Adrenal gland (tissue), 12 donors: ENCODE results near the gene PTPA. TPM values are rescaled to one million over a fixed set of nuclear protein-coding genes. Genes with fewer than 3 reads are reported as not detected.

Experiments used
- DNase-seq, 7 donors: peaks; one replicate each; pipeline ENCODE4 v3.0.0-alpha.2; 2019 to 2020
- H3K27ac ChIP-seq, 5 donors: fragments of 200-600 bp; sonication (generic) in 4 of 5; 1 replicate in 3 of 5; 2 replicates in 2 of 5; pipeline versions ENCODE4 v1.5.1 to v1.8.0; 2016 to 2020; ENCODE audit warnings: mild to moderate bottlenecking in 1 of 5
- H3K27me3 ChIP-seq: fragments of 200-600 bp; 2 replicates; pipeline ENCODE4 v1.8.0; 2021
- H3K36me3 ChIP-seq, 2 donors: fragments of 200-600 bp; replicated peaks in 1 of 2; 1 replicate in 1 of 2; 2 replicates in 1 of 2; pipeline versions ENCODE4 v1.5.1 to v1.8.0; 2018 to 2022
- H3K4me1 ChIP-seq, 2 donors: fragments of 200-600 bp; replicated peaks in 1 of 2; 1 replicate in 1 of 2; 2 replicates in 1 of 2; pipeline versions ENCODE4 v1.5.1 to v1.8.0; 2018 to 2021
- H3K4me3 ChIP-seq, 4 donors: fragments of 200-600 bp; sonication (generic) in 3 of 4; one replicate each; pipeline ENCODE4 v1.5.1; 2016 to 2018
- H3K9me3 ChIP-seq, 3 donors: fragments of 200-600 bp; sonication (generic) in 1 of 3; replicated peaks in 1 of 3; 1 replicate in 2 of 3; 2 replicates in 1 of 3; pipeline versions ENCODE4 v1.5.1 to v1.8.0; 2016 to 2021
- POLR2A ChIP-seq, 2 donors: fragments of 450-650 bp; IDR thresholded peaks; one replicate each; pipeline ENCODE4 v1.6.1; 2017; ENCODE audit warnings: antibody characterized with exemption in 2 of 2, mild to moderate bottlenecking in 2 of 2, moderate library complexity in 1 of 2
- WGBS, 4 donors: extraction: QIAGEN DNeasy Blood & Tissue Kit in 2 of 4; methylation state at CpG; one replicate each; pipeline versions ENCODE4 v1.1.5 to v1.1.7; 2013 to 2017; 5-methylcytosine and 5-hydroxymethylcytosine counted together
- intact Hi-C, 2 donors: fragments of 100-400 bp; cut with DNase I; formaldehyde crosslinking; loops; one replicate each; pipeline versions ENCODE4 v1.14.1 to v1.15.0; 2022 to 2023
- polyA plus RNA-seq, 3 donors: library from polyadenylated mRNA; stranded (reverse); fragments of 200-250 nt in 2 of 3; fragments of 350-450 nt in 1 of 3; fragmentation: Illumina TruSeq in 1 of 3; extraction: RNeasy Lipid Tissue Mini Kit (QIAGEN cat#74804) in 1 of 3; gene quantifications; one replicate each; pipeline ENCODE4 v1.2.3, GENCODE V29; 2013 to 2014
- total RNA-seq, 9 donors: library from RNA; depleted of rRNA in 4 of 9; stranded (reverse); fragments of >200 nt in 4 of 9; fragments of 120-200 nt in 1 of 9; fragmentation: NEBNext Ultra II Directional in 1 of 9; extraction: Animal tissue kit (Norgen Biotek cat#: 25700) in 1 of 9; gene quantifications; one replicate each; pipeline versions ENCODE4 v1.1.0 to v1.2.4, GENCODE V29; 2013 to 2023
- TF ChIP-seq, protein P1 (sequence below), 6 experiments: fragments of 450-650 bp in 4 of 6; fragments of 200-600 bp in 2 of 6; sonication (generic) in 1 of 6; IDR thresholded peaks; 1 replicate in 5 of 6; 2 replicates in 1 of 6; pipeline versions ENCODE4 v1.5.1 to v1.8.0; 2016 to 2021; ENCODE audit warnings: antibody characterized with exemption in 6 of 6, mild to moderate bottlenecking in 2 of 6, moderate library complexity in 1 of 6
- donor health status: healthy with polysubstance abuse.
- donor health status: Bipolar disorder and iron deficiency.
- donor health status: DM: yes; HTN: yes; CAD: no.
- donor health status: DM: no; HTN: no; CAD: no.
- donor health status: DM: no; HTN: no; CAD: no.
- donor health status: DM: yes; HTN: yes; CAD: no.

Gene PTPA
- total and polyA plus RNA-seq, 12 donors = 71.3 to 248 (median 130) TPM

DNA sequence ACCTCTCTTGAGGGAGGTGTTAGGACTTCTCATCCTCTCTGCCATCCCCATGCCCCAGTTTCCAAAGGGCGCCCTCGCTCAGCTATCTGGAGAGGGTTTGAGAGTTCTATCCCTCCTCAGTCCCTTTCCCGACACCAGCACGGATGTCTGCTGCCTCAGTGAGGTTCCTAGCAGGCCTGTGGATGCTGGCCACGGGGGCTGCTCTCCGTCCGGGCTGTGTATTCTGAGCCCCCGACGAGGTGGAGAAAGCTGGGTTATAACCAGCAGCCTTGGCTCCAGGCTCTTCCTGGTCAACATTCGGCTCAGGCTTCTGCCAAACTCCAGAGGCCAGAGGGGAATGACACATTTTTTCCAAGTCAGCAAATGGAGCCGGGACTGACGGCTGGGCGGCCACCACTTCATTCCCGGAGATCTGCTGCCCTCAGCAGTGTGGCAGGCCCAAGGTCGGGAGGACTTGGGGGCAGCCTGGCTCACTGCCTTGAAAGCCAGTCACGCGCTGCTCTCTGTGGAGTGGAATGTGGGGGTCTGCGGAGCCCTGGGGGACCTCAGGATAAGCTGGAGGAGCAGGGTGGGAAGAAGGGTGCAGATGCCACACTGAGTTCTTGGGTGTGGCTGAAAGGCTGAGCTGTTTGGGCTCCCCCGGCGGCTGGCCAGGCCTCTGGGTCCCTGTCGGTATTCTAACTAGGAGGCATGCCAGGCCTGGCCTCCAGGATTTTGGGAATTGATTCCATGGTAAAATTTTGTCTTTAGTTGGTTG is 27.4 kb downstream of the PTPA start:
- Histone ChIP-seq H3K27me3 (no peaks in the 10 kb centered on the region), H3K36me3 (peaks cover 0 to 41% of the 10 kb centered on the region in 2 donors), H3K4me3 (no peak overlapping the region), H3K9me3 (no peaks in the 10 kb centered on the region), H3K27ac (peak overlapping the region; percentile 98 to 100 (median 100)), H3K4me1 (peaks cover 54 to 66% of the 10 kb centered on the region in 2 donors)
- intact Hi-C loops = loop anchor here (5.0 to 10.0 kb wide), 3 partner anchors 34 to 596 kb away; no protein-coding TSS in a partner anchor
- TF ChIP-seq POLR2A (IDR thresholded peaks at IDR 0.05) = peak in 1 of 2 donors; percentile 84
- TF ChIP-seq, protein P1, sequence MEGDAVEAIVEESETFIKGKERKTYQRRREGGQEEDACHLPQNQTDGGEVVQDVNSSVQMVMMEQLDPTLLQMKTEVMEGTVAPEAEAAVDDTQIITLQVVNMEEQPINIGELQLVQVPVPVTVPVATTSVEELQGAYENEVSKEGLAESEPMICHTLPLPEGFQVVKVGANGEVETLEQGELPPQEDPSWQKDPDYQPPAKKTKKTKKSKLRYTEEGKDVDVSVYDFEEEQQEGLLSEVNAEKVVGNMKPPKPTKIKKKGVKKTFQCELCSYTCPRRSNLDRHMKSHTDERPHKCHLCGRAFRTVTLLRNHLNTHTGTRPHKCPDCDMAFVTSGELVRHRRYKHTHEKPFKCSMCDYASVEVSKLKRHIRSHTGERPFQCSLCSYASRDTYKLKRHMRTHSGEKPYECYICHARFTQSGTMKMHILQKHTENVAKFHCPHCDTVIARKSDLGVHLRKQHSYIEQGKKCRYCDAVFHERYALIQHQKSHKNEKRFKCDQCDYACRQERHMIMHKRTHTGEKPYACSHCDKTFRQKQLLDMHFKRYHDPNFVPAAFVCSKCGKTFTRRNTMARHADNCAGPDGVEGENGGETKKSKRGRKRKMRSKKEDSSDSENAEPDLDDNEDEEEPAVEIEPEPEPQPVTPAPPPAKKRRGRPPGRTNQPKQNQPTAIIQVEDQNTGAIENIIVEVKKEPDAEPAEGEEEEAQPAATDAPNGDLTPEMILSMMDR (IDR thresholded peaks at IDR 0.05) = no peak
- peak; percentile 72 to 89 (median 88) for DNase-seq
- 19 to 27% (median 21%) methylated on average over 10 to 21 of the region's 21 CpGs for WGBS, 4 donors

DNA sequence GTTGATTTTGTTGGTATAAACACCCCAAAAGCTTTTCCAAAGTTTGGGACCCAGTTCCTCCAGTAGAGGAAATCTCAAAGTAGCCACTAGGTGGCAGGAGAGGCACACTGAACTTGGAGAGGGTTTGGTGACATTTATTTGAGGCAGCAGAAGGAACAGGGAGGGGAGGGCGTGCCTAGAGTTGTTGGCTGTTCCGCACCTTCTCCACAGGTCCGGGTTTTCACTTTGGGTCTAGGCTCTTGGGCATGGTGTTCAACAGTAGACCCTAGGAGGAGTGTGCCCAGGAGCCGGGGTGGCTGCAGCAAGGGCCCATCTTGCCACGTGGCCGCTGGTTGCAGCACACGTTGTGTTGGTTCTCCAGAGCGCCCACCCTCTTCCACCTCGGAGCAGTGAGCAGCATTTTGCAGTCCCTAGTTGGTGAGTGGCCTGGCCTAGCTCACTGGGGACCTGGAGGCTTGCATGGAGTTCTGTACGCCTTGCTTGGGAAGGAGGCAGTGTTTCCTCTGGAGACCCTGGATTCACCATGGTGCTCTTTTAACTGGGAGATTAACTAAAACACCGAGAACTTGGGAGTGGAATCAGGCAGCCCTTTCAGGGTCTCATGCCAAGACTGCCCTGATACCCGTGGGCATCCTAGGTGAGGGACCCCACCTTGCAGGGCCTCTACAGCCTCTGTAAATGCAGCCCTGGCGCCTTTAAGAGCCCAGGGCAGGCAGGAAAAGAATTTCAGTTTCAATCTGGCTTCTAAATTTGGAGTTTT is 28.2 kb downstream of the PTPA start:
- TF ChIP-seq, protein P1 (IDR thresholded peaks at IDR 0.05) = peak; percentile 94 to 99 (median 96)
- TF ChIP-seq POLR2A (IDR thresholded peaks at IDR 0.05) = no peak
- H3K27me3 ChIP-seq = no peaks in the 10 kb centered on the region
- peaks cover 0 to 47% of the 10 kb centered on the region in 2 donors for H3K36me3 ChIP-seq
- peak overlapping the region; percentile 98 to 100 (median 100) for H3K27ac ChIP-seq
- H3K4me1 ChIP-seq = peaks cover 54 to 72% of the 10 kb centered on the region in 2 donors
- H3K9me3 ChIP-seq = no peaks in the 10 kb centered on the region
- DNase-seq = peak; percentile 84 to 94 (median 89)
- H3K4me3 ChIP-seq = peak overlapping the region in 3 of 4 donors; percentile 12 to 50 (median 30)
- WGBS, 4 donors = 4 to 7% (median 5%) methylated on average over 10 to 13 of the region's 13 CpGs
- intact Hi-C loops = loop anchor here (5.0 to 10.0 kb wide), 3 partner anchors 33 to 595 kb away; no protein-coding TSS in a partner anchor

DNA sequence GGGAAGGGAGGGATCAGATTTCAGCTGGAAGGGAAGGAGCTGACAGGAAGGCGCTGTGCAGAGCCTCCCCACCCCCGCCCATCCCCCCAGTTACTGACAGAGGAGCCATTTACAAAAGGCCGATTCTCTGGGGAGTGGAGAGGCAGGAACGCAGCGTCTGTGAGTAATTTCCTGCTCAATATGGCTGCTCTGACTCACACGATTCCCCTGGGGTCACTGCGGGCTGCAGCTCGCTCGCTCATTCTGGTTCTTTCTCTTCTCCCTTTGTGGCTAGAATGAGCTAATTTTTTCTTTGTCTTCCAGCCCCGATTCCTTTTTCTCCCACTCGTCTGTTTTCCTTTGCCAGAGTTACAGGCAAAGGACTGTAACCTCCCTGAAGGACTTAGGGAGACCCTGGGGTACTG is 28.8 kb downstream of the PTPA start:
- DNase-seq = peak; percentile 90 to 98 (median 97)
- Histone ChIP-seq H3K36me3 (peaks cover 0 to 46% of the 10 kb centered on the region in 2 donors), H3K27me3 (no peaks in the 10 kb centered on the region), H3K4me1 (peaks cover 57 to 78% of the 10 kb centered on the region in 2 donors), H3K9me3 (no peaks in the 10 kb centered on the region), H3K27ac (peak overlapping the region; percentile 98 to 100 (median 100)), H3K4me3 (peak overlapping the region in 3 of 4 donors; percentile 26 to 50 (median 45))
- TF ChIP-seq, protein P1 (IDR thresholded peaks at IDR 0.05) = no peak
- TF ChIP-seq POLR2A (IDR thresholded peaks at IDR 0.05) = peak; percentile 20 to 83
- intact Hi-C loops = loop anchor here (5.0 to 10.0 kb wide), 4 partner anchors 32 to 595 kb away; no protein-coding TSS in a partner anchor
- WGBS, 4 donors = 0 to 1% (median 0%) methylated on average over 11 of the region's 11 CpGs
